Vagina (tissue), 2 donors: ENCODE data around the gene UQCC2. TPM values are rescaled to one million over a fixed set of nuclear protein-coding genes. Genes with fewer than 3 reads are reported as not detected.

Experiments
- DNase-seq, 2 donors: peaks; one replicate each; pipeline ENCODE4 v3.0.0-alpha.2; 2017; ENCODE audit errors: extremely low spot score in 2 of 2
- H3K27ac ChIP-seq: fragments of 200-600 bp; sonication (generic); one replicate; pipeline ENCODE4 v1.5.1; 2019
- H3K27me3 ChIP-seq: fragments of 200-600 bp; sonication (generic); one replicate; pipeline ENCODE4 v1.5.1; 2019
- H3K36me3 ChIP-seq, 2 donors: fragments of 200-600 bp; sonication (generic); one replicate each; pipeline ENCODE4 v1.5.1; 2017 to 2019
- H3K4me1 ChIP-seq: fragments of 200-600 bp; sonication (generic); one replicate; pipeline ENCODE4 v1.5.1; 2019
- H3K4me3 ChIP-seq, 2 donors: fragments of 200-600 bp; sonication (generic); 1 replicate in 1 of 2; 2 replicates in 1 of 2; pipeline ENCODE4 v1.5.1; 2016 to 2019
- H3K9me3 ChIP-seq: fragments of 200-600 bp; sonication (generic); one replicate; pipeline ENCODE4 v1.5.1; 2019
- CTCF ChIP-seq, 3 experiments: fragments of 450-650 bp in 2 of 3; fragments of 200-600 bp in 1 of 3; sonication (generic) in 1 of 3; IDR thresholded peaks; one replicate each; pipeline ENCODE4 v1.5.1; 2017 to 2019; ENCODE audit warnings: antibody characterized with exemption in 3 of 3, mild to moderate bottlenecking in 2 of 3, moderate library complexity in 2 of 3
- POLR2A ChIP-seq, 2 donors: fragments of 450-650 bp; IDR thresholded peaks; one replicate each; pipeline ENCODE4 v1.6.1; 2017; ENCODE audit warnings: antibody characterized with exemption in 2 of 2, mild to moderate bottlenecking in 2 of 2, moderate library complexity in 2 of 2
- POLR2AphosphoS5 ChIP-seq, 2 donors: sonication (generic); formaldehyde crosslinking; IDR thresholded peaks; one replicate each; pipeline ENCODE4 v1.9.0; 2017; ENCODE audit warnings: antibody characterized with exemption in 2 of 2, mild to moderate bottlenecking in 2 of 2, low read depth in 1 of 2; ENCODE audit not compliant: insufficient read depth in 1 of 2
- intact Hi-C: fragments of 100-400 bp; cut with DNase I; formaldehyde crosslinking; loops from one replicate; pipeline ENCODE4 v1.15.1; 2023
- total RNA-seq: library from RNA; depleted of rRNA; stranded (reverse); fragments of >200 nt; gene quantifications from one replicate; pipeline ENCODE4 v1.2.3, GENCODE V29; 2016

Gene UQCC2
- total RNA-seq, 1 donor from 2014 or later: 16.2 TPM

- no peaks in the 10 kb centered on the region for H3K9me3 ChIP-seq
- H3K4me1 ChIP-seq: peaks cover 38% of the 10 kb centered on the region
- H3K27ac ChIP-seq: peak overlapping the region; percentile 73
- DNase-seq: no peak
- TF ChIP-seq POLR2A (IDR thresholded peaks at IDR 0.05) (no peak), POLR2AphosphoS5 (IDR thresholded peaks at IDR 0.05; ENCODE audit: insufficient read depth in 1 of 2, low read depth in 1 of 2) (peak in 1 of 2 donors; percentile 64), CTCF (IDR thresholded peaks at IDR 0.05) (peak; percentile 58 to 91 (median 68))
- no peak overlapping the region for H3K4me3 ChIP-seq
- H3K27me3 ChIP-seq: no peaks in the 10 kb centered on the region
- H3K36me3 ChIP-seq: no peaks in the 10 kb centered on the region
- intact Hi-C loops: no loop called here
Observed at GRCh38 chr6:33744001-33744848, 32.7 kb upstream of the UQCC2 start.

- Histone ChIP-seq H3K9me3 (no peaks in the 10 kb centered on the region), H3K4me1 (peaks cover 38% of the 10 kb centered on the region), H3K27me3 (no peaks in the 10 kb centered on the region), H3K36me3 (no peaks in the 10 kb centered on the region), H3K4me3 (no peak overlapping the region), H3K27ac (no peak overlapping the region)
- intact Hi-C loops: no loop called here
- no peak for DNase-seq
- no peak for TF ChIP-seq CTCF (IDR thresholded peaks at IDR 0.05)
- TF ChIP-seq POLR2AphosphoS5 (IDR thresholded peaks at IDR 0.05; ENCODE audit: insufficient read depth in 1 of 2, low read depth in 1 of 2): no peak
- TF ChIP-seq POLR2A (IDR thresholded peaks at IDR 0.05): no peak
Observed at GRCh38 chr6:33742837-33743236, 31.3 kb upstream of the UQCC2 start.

- H3K27ac ChIP-seq: no peak overlapping the region
- peaks cover 37% of the 10 kb centered on the region for H3K4me1 ChIP-seq
- H3K36me3 ChIP-seq: no peaks in the 10 kb centered on the region
- H3K9me3 ChIP-seq: no peaks in the 10 kb centered on the region
- TF ChIP-seq CTCF (IDR thresholded peaks at IDR 0.05): no peak
- TF ChIP-seq POLR2A (IDR thresholded peaks at IDR 0.05): no peak
- no peak for DNase-seq
- no peaks in the 10 kb centered on the region for H3K27me3 ChIP-seq
- no peak overlapping the region for H3K4me3 ChIP-seq
- intact Hi-C loops: no loop called here
Observed at GRCh38 chr6:33742092-33742491, 30.6 kb upstream of the UQCC2 start.

- H3K27ac ChIP-seq: no peak overlapping the region
- intact Hi-C loops: no loop called here
- no peaks in the 10 kb centered on the region for H3K27me3 ChIP-seq
- no peaks in the 10 kb centered on the region for H3K36me3 ChIP-seq
- no peaks in the 10 kb centered on the region for H3K9me3 ChIP-seq
- H3K4me3 ChIP-seq: no peak overlapping the region
- H3K4me1 ChIP-seq: peaks cover 27% of the 10 kb centered on the region
- no peak for DNase-seq
- no peak for TF ChIP-seq POLR2AphosphoS5 (IDR thresholded peaks at IDR 0.05; ENCODE audit: insufficient read depth in 1 of 2, low read depth in 1 of 2)
- TF ChIP-seq POLR2A (IDR thresholded peaks at IDR 0.05): no peak
- TF ChIP-seq CTCF (IDR thresholded peaks at IDR 0.05): no peak
Observed at GRCh38 chr6:33740794-33741193, 29.3 kb upstream of the UQCC2 start.

GRCh38 chr6:33740204-33740608, 28.7 kb upstream of the UQCC2 start:
- peaks cover 22% of the 10 kb centered on the region for H3K4me1 ChIP-seq
- no peak for TF ChIP-seq CTCF (IDR thresholded peaks at IDR 0.05)
- TF ChIP-seq POLR2AphosphoS5 (IDR thresholded peaks at IDR 0.05; ENCODE audit: insufficient read depth in 1 of 2, low read depth in 1 of 2): no peak
- no peak for TF ChIP-seq POLR2A (IDR thresholded peaks at IDR 0.05)
- no peaks in the 10 kb centered on the region for H3K27me3 ChIP-seq
- H3K9me3 ChIP-seq: no peaks in the 10 kb centered on the region
- no peaks in the 10 kb centered on the region for H3K36me3 ChIP-seq
- intact Hi-C loops: no loop called here
- H3K27ac ChIP-seq: no peak overlapping the region
- DNase-seq: no peak
- no peak overlapping the region for H3K4me3 ChIP-seq
